ENCODE data around the gene RALGAPA2.

GRCh38 chr20:20363799-20364592 is 348.4 kb downstream of the RALGAPA2 start:
- TF ChIP-seq, protein P1, sequence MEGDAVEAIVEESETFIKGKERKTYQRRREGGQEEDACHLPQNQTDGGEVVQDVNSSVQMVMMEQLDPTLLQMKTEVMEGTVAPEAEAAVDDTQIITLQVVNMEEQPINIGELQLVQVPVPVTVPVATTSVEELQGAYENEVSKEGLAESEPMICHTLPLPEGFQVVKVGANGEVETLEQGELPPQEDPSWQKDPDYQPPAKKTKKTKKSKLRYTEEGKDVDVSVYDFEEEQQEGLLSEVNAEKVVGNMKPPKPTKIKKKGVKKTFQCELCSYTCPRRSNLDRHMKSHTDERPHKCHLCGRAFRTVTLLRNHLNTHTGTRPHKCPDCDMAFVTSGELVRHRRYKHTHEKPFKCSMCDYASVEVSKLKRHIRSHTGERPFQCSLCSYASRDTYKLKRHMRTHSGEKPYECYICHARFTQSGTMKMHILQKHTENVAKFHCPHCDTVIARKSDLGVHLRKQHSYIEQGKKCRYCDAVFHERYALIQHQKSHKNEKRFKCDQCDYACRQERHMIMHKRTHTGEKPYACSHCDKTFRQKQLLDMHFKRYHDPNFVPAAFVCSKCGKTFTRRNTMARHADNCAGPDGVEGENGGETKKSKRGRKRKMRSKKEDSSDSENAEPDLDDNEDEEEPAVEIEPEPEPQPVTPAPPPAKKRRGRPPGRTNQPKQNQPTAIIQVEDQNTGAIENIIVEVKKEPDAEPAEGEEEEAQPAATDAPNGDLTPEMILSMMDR (IDR thresholded peaks at IDR 0.05; ENCODE audit: low read length): no peak
- no peak for TF ChIP-seq EZH2 (IDR thresholded peaks at IDR 0.05; ENCODE audit: borderline replicate concordance, low read length)

Data from OCI-LY1 (cell line).